K562 (cell line): ENCODE measurements around the gene EML2. TPM values are rescaled to one million over a fixed set of nuclear protein-coding genes. Genes with fewer than 3 reads are reported as not detected.
A peak's percentile ranks its signal among the peaks of the same experiment; 100 is the strongest.

ENCODE experiments used
- ARNT ChIP-seq, 2 experiments: fragments of 450-650 bp; IDR thresholded peaks; 2 replicates each; pipeline ENCODE4 v1.6.1; 2016; ENCODE audit warnings: mild to moderate bottlenecking in 1 of 2
- CEBPG ChIP-seq, 3 experiments: fragments of 200-800 bp in 1 of 3; sonication (Bioruptor generic) in 1 of 3; sonication (generic) in 1 of 3; formaldehyde crosslinking in 1 of 3; IDR thresholded peaks in 2 of 3; conservative IDR thresholded peaks in 1 of 3; 2 replicates each; pipeline versions ENCODE4 v1.6.1 to v1.8.0; 2016 to 2022; ENCODE audit warnings: missing compliant biosample characterization in 2 of 3, missing genetic modification characterization in 2 of 3, mild to moderate bottlenecking in 1 of 3, missing genetic modification reagents in 1 of 3
- FOXA3 ChIP-seq, 2 experiments: fragments of 450-650 bp in 1 of 2; sonication (generic) in 1 of 2; formaldehyde crosslinking; IDR thresholded peaks in 1 of 2; conservative IDR thresholded peaks in 1 of 2; 2 replicates each; pipeline versions ENCODE4 v1.4.0 to v1.8.0; 2020 to 2022; ENCODE audit warnings: mild to moderate bottlenecking in 2 of 2, missing genetic modification reagents in 1 of 2
- FOXJ3 ChIP-seq: sonication (generic); formaldehyde crosslinking; IDR thresholded peaks from 2 replicates; pipeline ENCODE4 v1.4.0; 2020; ENCODE audit warnings: mild to moderate bottlenecking, missing genetic modification reagents
- FOXK1 ChIP-seq: sonication (generic); formaldehyde crosslinking; IDR thresholded peaks from 2 replicates; pipeline ENCODE4 v1.8.0; 2022; ENCODE audit warnings: missing genetic modification reagents, mild to moderate bottlenecking, borderline replicate concordance
- KAT7 ChIP-seq: sonication (generic); formaldehyde crosslinking; IDR thresholded peaks from 2 replicates; pipeline ENCODE4 v1.8.0; 2022; ENCODE audit warnings: missing genetic modification reagents, mild to moderate bottlenecking, borderline replicate concordance
- MTA3 ChIP-seq: fragments of 450-650 bp; formaldehyde crosslinking; IDR thresholded peaks from 2 replicates; pipeline ENCODE4 v1.6.1; 2017; ENCODE audit warnings: mild to moderate bottlenecking, borderline replicate concordance
- NCOA1 ChIP-seq: fragments of 450-650 bp; IDR thresholded peaks from 2 replicates; pipeline ENCODE4 v1.6.1; 2016; ENCODE audit warnings: low read depth
- POLR2B ChIP-seq: fragments of 450-650 bp; IDR thresholded peaks from 2 replicates; pipeline ENCODE4 v1.6.1; 2018; ENCODE audit warnings: low read depth; ENCODE audit not compliant: partially characterized antibody
- TRIM24 ChIP-seq, 2 experiments: fragments of 450-650 bp; IDR thresholded peaks; 2 replicates each; pipeline ENCODE4 v1.6.1; 2016
- ZBTB1 ChIP-seq: sonication (generic); formaldehyde crosslinking; IDR thresholded peaks from 2 replicates; pipeline ENCODE4 v1.8.1; 2023; ENCODE audit warnings: missing genetic modification reagents, low read depth, mild to moderate bottlenecking, borderline replicate concordance
- ZBTB7A ChIP-seq: IDR thresholded peaks from 2 replicates; pipeline ENCODE4 v1.6.1; 2011; ENCODE audit warnings: low read depth, mild to moderate bottlenecking, low read length, moderate library complexity, borderline replicate concordance; ENCODE audit not compliant: control insufficient read depth
- ZNF217 ChIP-seq: sonication (generic); formaldehyde crosslinking; IDR thresholded peaks from 2 replicates; pipeline ENCODE4 v1.8.0; 2022; ENCODE audit warnings: mild to moderate bottlenecking, missing genetic modification reagents
- polyA plus RNA-seq, 8 experiments: library from polyadenylated mRNA; depleted of rRNA in 4 of 8; stranded (reverse) in 5 of 8; unstranded in 3 of 8; fragments of >200 nt; fragmentation: Nextera tagmentation in 2 of 8; fragmentation: Illumina TruSeq in 1 of 8; extraction: Ambion mirVana in 2 of 8; extraction: Trizol in 1 of 8; gene quantifications; 2 replicates each; pipeline versions ENCODE4 v1.2.1 to v1.2.3, GENCODE V29; 2011 to 2014; ENCODE audit warnings: inconsistent platforms in 1 of 8, missing spikeins in 1 of 8
- total RNA-seq, 7 experiments: library from RNA; depleted of rRNA in 6 of 7; stranded (reverse); fragments of >200 nt in 6 of 7; fragmentation: Illumina TruSeq in 2 of 7; extraction: Trizol in 2 of 7; gene quantifications; 2 replicates each; pipeline versions ENCODE4 v1.2.1 to v1.2.3, GENCODE V29; 2011 to 2021; ENCODE audit warnings: low replicate concordance in 1 of 7
- TF ChIP-seq, protein P1 (sequence below): sonication (generic); formaldehyde crosslinking; IDR thresholded peaks from 2 replicates; pipeline ENCODE4 v1.8.0; 2022; ENCODE audit warnings: mild to moderate bottlenecking, missing genetic modification reagents, borderline replicate concordance
- TF ChIP-seq, protein P2 (sequence below): sonication (generic); formaldehyde crosslinking; IDR thresholded peaks from 2 replicates; pipeline ENCODE4 v1.8.0; 2022; ENCODE audit warnings: missing genetic modification reagents, mild to moderate bottlenecking, borderline replicate concordance

The EML2 gene
- total and polyA plus RNA-seq, 9 of the 15 experiments (the other 6 are each of a cell fraction or from before 2014, with no cell fraction given): 2.6 to 69.6 (median 24.8) TPM

DNA sequence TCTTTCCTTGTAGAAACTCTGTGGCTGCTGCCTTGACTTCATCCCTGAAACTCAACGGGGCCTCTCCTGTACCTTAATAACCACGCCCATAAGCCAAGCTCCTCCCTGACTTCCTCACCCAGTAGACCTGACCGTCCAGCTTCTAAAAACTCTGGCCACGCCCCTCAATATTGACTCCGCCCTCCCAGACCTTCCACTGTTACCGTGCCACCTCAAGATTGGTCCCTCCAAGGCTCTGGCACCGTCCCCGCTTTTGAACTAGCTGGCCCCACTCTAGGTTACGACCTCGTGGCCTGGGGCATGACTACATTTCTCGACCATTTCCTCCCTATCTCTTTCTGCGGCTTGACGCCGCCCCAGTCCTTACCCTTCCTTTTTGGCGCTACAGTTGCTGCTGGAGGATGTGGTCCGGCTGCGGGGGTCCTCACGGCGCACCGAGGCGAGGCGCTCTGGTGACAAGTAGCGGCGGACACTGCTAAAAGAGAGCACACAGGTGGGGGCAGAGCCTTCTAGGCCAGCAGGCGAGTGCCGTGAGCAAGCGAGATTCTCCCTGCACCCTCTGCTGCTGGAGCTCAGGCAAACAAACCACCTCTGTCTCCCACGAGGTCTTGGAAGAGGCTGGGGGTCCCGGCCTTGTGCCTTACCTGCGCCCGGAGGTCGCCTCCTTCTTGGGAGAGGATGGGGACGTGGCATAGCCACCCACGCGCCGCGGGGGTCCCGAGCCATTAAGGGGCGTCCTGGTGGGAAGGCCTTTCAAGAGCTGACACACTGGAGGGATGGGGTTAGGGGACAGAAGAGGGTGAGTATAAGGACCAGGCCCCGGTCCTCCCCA lies 2.3 kb upstream of the EML2 start (continued):
- peak; percentile 57; the same call in 1 of the 2 replicates for TF ChIP-seq CEBPG (CRISPR knock-in tag; IDR thresholded peaks at IDR 0.05)
- TF ChIP-seq CEBPG (tag; conservative IDR thresholded peaks at IDR 0.05 in 1 of 2, IDR thresholded peaks at IDR 0.05 in 1 of 2): no peak
- TF ChIP-seq KAT7 (CRISPR knock-in tag): peak; percentile 80
- TF ChIP-seq ZBTB7A: peak; percentile 60; the same call in 1 of the 2 replicates
- peak; percentile 64; the same call in 1 of the 2 replicates for TF ChIP-seq MTA3
- 0 out of 2 replicates have a peak, but pooled peaks have one; percentile 46 for TF ChIP-seq FOXK1 (CRISPR knock-in tag)
- peak in 1 of 2 experiments; percentile 40; a peak in 3 of 4 replicates for TF ChIP-seq TRIM24 (IDR thresholded peaks at IDR 0.05)
- 0 out of 2 replicates have a peak, but pooled peaks have one; percentile 41 for TF ChIP-seq ZBTB1 (CRISPR knock-in tag)
- 0 out of 4 replicates have a peak, but pooled peaks of 1 of the 2 experiments have one; percentile 21 for TF ChIP-seq FOXA3 (CRISPR knock-in tag; conservative IDR thresholded peaks at IDR 0.05 in 1 of 2, IDR thresholded peaks at IDR 0.05 in 1 of 2)
- peak; percentile 37; the same call in 1 of the 2 replicates for TF ChIP-seq NCOA1
- no peak for TF ChIP-seq ARNT (IDR thresholded peaks at IDR 0.05)
- 0 out of 2 replicates have a peak, but pooled peaks have one; percentile 68 for TF ChIP-seq ZNF217 (CRISPR knock-in tag)
- TF ChIP-seq, protein P1, sequence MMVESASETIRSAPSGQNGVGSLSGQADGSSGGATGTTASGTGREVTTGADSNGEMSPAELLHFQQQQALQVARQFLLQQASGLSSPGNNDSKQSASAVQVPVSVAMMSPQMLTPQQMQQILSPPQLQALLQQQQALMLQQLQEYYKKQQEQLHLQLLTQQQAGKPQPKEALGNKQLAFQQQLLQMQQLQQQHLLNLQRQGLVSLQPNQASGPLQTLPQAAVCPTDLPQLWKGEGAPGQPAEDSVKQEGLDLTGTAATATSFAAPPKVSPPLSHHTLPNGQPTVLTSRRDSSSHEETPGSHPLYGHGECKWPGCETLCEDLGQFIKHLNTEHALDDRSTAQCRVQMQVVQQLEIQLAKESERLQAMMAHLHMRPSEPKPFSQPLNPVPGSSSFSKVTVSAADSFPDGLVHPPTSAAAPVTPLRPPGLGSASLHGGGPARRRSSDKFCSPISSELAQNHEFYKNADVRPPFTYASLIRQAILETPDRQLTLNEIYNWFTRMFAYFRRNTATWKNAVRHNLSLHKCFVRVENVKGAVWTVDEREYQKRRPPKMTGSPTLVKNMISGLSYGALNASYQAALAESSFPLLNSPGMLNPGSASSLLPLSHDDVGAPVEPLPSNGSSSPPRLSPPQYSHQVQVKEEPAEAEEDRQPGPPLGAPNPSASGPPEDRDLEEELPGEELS (CRISPR knock-in tag): peak; percentile 91; the same call in 1 of the 2 replicates
- no peak for TF ChIP-seq FOXJ3
- TF ChIP-seq, protein P2, sequence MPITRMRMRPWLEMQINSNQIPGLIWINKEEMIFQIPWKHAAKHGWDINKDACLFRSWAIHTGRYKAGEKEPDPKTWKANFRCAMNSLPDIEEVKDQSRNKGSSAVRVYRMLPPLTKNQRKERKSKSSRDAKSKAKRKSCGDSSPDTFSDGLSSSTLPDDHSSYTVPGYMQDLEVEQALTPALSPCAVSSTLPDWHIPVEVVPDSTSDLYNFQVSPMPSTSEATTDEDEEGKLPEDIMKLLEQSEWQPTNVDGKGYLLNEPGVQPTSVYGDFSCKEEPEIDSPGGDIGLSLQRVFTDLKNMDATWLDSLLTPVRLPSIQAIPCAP (CRISPR knock-in tag): no peak
- TF ChIP-seq POLR2B: peak; percentile 45
